OCI-LY1 (cell line): ENCODE data around the gene ABHD4.
A peak's percentile ranks its signal among the peaks of the same experiment; 100 is the strongest.

Experiments
- H2AFZ ChIP-seq: fragments of 200-600 bp; sonication (generic), shearing (Covaris generic); 2 replicates; pipeline ENCODE4 v1.6.0; 2014; ENCODE audit warnings: antibody characterized with exemption, mild to moderate bottlenecking, low read length
- H3F3A ChIP-seq: fragments of 200-600 bp; sonication (generic), shearing (Covaris generic); 2 replicates; pipeline ENCODE4 v1.6.0; 2014; ENCODE audit warnings: mild to moderate bottlenecking, antibody characterized with exemption, low read length, moderate library complexity; ENCODE audit not compliant: insufficient read depth
- H3K27ac ChIP-seq: fragments of 200-600 bp; sonication (generic); 2 replicates; pipeline ENCODE4 v1.5.1; 2014; ENCODE audit warnings: low read length, mixed run types, mild to moderate bottlenecking, low read depth; ENCODE audit not compliant: poor library complexity, severe bottlenecking
- H3K27me3 ChIP-seq: fragments of 200-600 bp; sonication (generic); 2 replicates; pipeline ENCODE4 v1.6.0; 2014; ENCODE audit warnings: antibody characterized with exemption, mild to moderate bottlenecking, low read length, moderate library complexity; ENCODE audit not compliant: insufficient read depth
- H3K36me3 ChIP-seq: fragments of 200-600 bp; sonication (generic); 2 replicates; pipeline ENCODE4 v1.6.1; 2014; ENCODE audit warnings: mild to moderate bottlenecking, antibody characterized with exemption, low read length, moderate library complexity, mixed read lengths; ENCODE audit not compliant: insufficient read depth
- H3K4me1 ChIP-seq: fragments of 200-600 bp; sonication (generic); 2 replicates; pipeline ENCODE4 v1.5.1; 2014; ENCODE audit warnings: mild to moderate bottlenecking, low read length, moderate library complexity; ENCODE audit not compliant: insufficient read depth, severe bottlenecking
- H3K4me2 ChIP-seq: fragments of 200-600 bp; sonication (generic), shearing (Covaris generic); 2 replicates; pipeline ENCODE4 v1.6.1; 2014; ENCODE audit warnings: low read length
- H3K4me3 ChIP-seq: fragments of 200-600 bp; sonication (generic); 2 replicates; pipeline ENCODE4 v1.5.1; 2014; ENCODE audit warnings: low read length, low read depth, mild to moderate bottlenecking, mixed read lengths; ENCODE audit not compliant: poor library complexity, severe bottlenecking
- H3K79me2 ChIP-seq: fragments of 200-600 bp; shearing (Covaris generic); 2 replicates; pipeline ENCODE4 v1.6.1; 2016; ENCODE audit warnings: mixed run types, low read length, mixed read lengths; ENCODE audit not compliant: insufficient read depth
- H3K9ac ChIP-seq: fragments of 200-600 bp; sonication (generic), shearing (Covaris generic); 2 replicates; pipeline ENCODE4 v1.6.1; 2014; ENCODE audit warnings: mild to moderate bottlenecking, low read length, mixed read lengths
- H3K9me2 ChIP-seq: fragments of 200-600 bp; sonication (generic), shearing (Covaris generic); 2 replicates; pipeline ENCODE4 v1.6.1; 2014; ENCODE audit warnings: low read depth, mild to moderate bottlenecking, low read length, mixed read lengths
- H3K9me3 ChIP-seq: fragments of 200-600 bp; shearing (Covaris generic); 2 replicates; pipeline ENCODE4 v1.6.1; 2014; ENCODE audit warnings: low read length, mixed read lengths
- H4K20me1 ChIP-seq: fragments of 200-600 bp; sonication (generic), shearing (Covaris generic); 2 replicates; pipeline ENCODE4 v1.6.0; 2016; ENCODE audit warnings: mild to moderate bottlenecking, low read length; ENCODE audit not compliant: insufficient read depth
- EZH2 ChIP-seq: fragments of 200-600 bp; sonication (generic), shearing (Covaris generic); IDR thresholded peaks from 2 replicates; pipeline ENCODE4 v1.8.0; 2017; ENCODE audit warnings: borderline replicate concordance, mixed run types, mild to moderate bottlenecking, antibody characterized with exemption, low read length, moderate library complexity, mixed read lengths
- TF ChIP-seq, protein P1 (sequence below): fragments of 200-600 bp; sonication (generic), shearing (Covaris generic); IDR thresholded peaks from 2 replicates; pipeline ENCODE4 v1.5.1; 2017; ENCODE audit warnings: mild to moderate bottlenecking, antibody characterized with exemption, low read length, moderate library complexity, mixed read lengths

The ABHD4 gene

DNA sequence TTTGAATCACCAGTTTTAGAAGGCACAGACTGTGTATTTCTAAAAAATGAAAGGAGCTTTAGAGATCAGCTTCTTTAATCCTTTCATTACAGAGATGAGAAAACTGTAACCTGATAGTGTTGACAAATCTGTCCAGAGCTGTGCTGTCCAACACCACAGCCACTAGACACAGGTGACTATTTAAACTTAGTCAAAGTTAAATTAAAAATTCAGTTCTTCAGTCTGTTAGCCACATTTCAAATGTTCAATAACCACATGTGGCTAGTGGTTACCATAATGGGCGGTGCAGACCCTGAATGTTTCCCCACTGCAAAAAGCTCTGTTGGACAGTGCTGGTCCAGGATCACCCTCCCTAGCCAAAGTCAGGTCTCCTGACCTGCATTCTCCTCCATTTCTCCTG lies 30.7 kb upstream of the ABHD4 start:
- no peak overlapping the region for H3K4me3 ChIP-seq
- H3K27me3 ChIP-seq: no peaks in the 10 kb centered on the region
- H3K9me2 ChIP-seq: no peaks in the 10 kb centered on the region
- H3K36me3 ChIP-seq: peaks cover 53% of the 10 kb centered on the region; the same call in 1 of the 2 replicates
- H3K4me2 ChIP-seq: peak overlapping the region; percentile 27
- no peaks in the 10 kb centered on the region; the same call in 1 of the 2 replicates for H3F3A ChIP-seq
- no peak for TF ChIP-seq EZH2
- TF ChIP-seq, protein P1, sequence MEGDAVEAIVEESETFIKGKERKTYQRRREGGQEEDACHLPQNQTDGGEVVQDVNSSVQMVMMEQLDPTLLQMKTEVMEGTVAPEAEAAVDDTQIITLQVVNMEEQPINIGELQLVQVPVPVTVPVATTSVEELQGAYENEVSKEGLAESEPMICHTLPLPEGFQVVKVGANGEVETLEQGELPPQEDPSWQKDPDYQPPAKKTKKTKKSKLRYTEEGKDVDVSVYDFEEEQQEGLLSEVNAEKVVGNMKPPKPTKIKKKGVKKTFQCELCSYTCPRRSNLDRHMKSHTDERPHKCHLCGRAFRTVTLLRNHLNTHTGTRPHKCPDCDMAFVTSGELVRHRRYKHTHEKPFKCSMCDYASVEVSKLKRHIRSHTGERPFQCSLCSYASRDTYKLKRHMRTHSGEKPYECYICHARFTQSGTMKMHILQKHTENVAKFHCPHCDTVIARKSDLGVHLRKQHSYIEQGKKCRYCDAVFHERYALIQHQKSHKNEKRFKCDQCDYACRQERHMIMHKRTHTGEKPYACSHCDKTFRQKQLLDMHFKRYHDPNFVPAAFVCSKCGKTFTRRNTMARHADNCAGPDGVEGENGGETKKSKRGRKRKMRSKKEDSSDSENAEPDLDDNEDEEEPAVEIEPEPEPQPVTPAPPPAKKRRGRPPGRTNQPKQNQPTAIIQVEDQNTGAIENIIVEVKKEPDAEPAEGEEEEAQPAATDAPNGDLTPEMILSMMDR: no peak
- peak overlapping the region; percentile 85 for H3K27ac ChIP-seq
- no peaks in the 10 kb centered on the region for H3K79me2 ChIP-seq
- peak overlapping the region; percentile 58 for H3K9ac ChIP-seq
- H3K9me3 ChIP-seq: no peaks in the 10 kb centered on the region
- peaks cover 81% of the 10 kb centered on the region for H3K4me1 ChIP-seq
- no peaks in the 10 kb centered on the region for H4K20me1 ChIP-seq
- H2AFZ ChIP-seq: no peak overlapping the region

DNA sequence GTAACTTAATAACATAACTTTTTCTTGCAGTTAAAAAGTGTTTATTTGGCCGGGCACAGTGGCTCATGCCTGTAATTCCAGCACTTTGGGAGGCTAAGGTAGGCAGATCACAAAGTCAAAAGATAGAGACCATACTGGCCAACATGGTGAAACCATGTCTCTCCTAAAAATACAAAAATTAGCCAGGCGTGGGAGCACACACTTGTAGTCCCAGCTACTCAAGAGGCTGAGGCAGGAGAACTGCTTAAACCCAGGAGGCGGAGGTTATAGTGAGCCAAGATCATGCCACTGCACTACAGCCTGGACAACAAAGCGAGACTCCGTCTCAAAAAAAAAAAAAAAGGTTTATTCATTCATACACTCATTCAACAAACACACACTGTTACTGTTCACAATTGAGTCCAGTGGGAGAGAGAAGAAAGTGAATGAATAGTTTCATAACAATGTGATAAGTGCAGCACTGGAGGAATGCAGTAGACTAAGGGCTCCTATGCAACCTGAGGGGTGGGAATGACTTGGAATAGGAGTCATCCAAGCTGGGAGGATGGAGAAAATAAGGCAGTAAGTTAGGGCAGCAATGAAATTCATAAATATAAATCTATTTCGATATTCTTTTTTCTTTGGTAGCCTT lies 28.9 kb upstream of the ABHD4 start:
- H3K9me2 ChIP-seq: no peaks in the 10 kb centered on the region
- H3K27ac ChIP-seq: peak overlapping the region; percentile 85
- no peaks in the 10 kb centered on the region for H3K9me3 ChIP-seq
- H3K4me3 ChIP-seq: peak overlapping the region; percentile 37
- peak overlapping the region; percentile 56 for H3K4me2 ChIP-seq
- no peaks in the 10 kb centered on the region; the same call in 1 of the 2 replicates for H3F3A ChIP-seq
- no peaks in the 10 kb centered on the region for H3K79me2 ChIP-seq
- peaks cover 62% of the 10 kb centered on the region for H3K36me3 ChIP-seq
- no peaks in the 10 kb centered on the region for H4K20me1 ChIP-seq
- no peak for TF ChIP-seq EZH2
- TF ChIP-seq, protein P1: no peak
- H3K27me3 ChIP-seq: no peaks in the 10 kb centered on the region
- H2AFZ ChIP-seq: no peak overlapping the region
- peaks cover 63% of the 10 kb centered on the region for H3K4me1 ChIP-seq
- H3K9ac ChIP-seq: peak overlapping the region; percentile 58

DNA sequence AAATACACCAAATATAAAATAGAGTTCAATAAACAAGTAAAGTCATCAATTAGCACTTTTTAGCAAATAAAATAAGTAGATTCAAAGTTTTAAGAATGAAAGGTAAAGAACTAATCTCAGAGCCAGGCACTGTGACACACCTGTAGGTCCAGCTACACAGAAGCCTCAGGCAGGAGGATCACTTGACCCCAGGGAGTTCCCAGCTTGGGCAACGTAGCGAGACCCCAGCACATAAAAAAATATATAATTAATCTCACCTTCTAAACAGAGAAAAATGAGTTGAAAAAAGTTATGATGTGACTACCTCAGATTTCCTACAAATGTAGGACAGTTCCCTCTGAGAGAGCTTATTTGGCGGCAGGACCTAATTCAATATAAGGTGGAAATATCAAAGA lies 28.4 kb upstream of the ABHD4 start:
- H3K4me3 ChIP-seq: peak overlapping the region; percentile 37
- peak overlapping the region; percentile 58 for H3K9ac ChIP-seq
- no peaks in the 10 kb centered on the region for H3K27me3 ChIP-seq
- peaks cover 62% of the 10 kb centered on the region for H3K36me3 ChIP-seq
- peak overlapping the region; percentile 56 for H3K4me2 ChIP-seq
- no peaks in the 10 kb centered on the region; the same call in 1 of the 2 replicates for H3F3A ChIP-seq
- H4K20me1 ChIP-seq: no peaks in the 10 kb centered on the region
- no peak for TF ChIP-seq EZH2
- TF ChIP-seq, protein P1: no peak
- H3K79me2 ChIP-seq: no peaks in the 10 kb centered on the region
- H3K9me2 ChIP-seq: no peaks in the 10 kb centered on the region
- peak overlapping the region; percentile 85 for H3K27ac ChIP-seq
- H3K4me1 ChIP-seq: peaks cover 58% of the 10 kb centered on the region
- H3K9me3 ChIP-seq: no peaks in the 10 kb centered on the region
- no peak overlapping the region for H2AFZ ChIP-seq
